Activated naive CD8-positive, alpha-beta T cell treated with anti-CD3 and anti-CD28 coated beads for 36 hours (primary cell): ENCODE measurements around the gene MTG1. TPM values are rescaled to one million over a fixed set of nuclear protein-coding genes. Genes with fewer than 3 reads are reported as not detected.

Experiments
- DNase-seq: peaks from one replicate; pipeline ENCODE4 v3.0.0; 2021
- H3K27ac Mint-ChIP-seq: one replicate; pipeline ENCODE4 v1.8.0; 2022; ENCODE audit warnings: mild to moderate bottlenecking, moderate library complexity, mixed read lengths
- H3K27me3 Mint-ChIP-seq: one replicate; pipeline ENCODE4 v1.8.0; 2022; ENCODE audit warnings: mild to moderate bottlenecking, mixed read lengths
- H3K36me3 Mint-ChIP-seq: one replicate; pipeline ENCODE4 v1.8.0; 2021; ENCODE audit warnings: mild to moderate bottlenecking, mixed read lengths
- H3K4me1 Mint-ChIP-seq: one replicate; pipeline ENCODE4 v1.8.0; 2021; ENCODE audit warnings: mixed read lengths
- H3K4me3 Mint-ChIP-seq: one replicate; pipeline ENCODE4 v1.8.0; 2022; ENCODE audit warnings: mild to moderate bottlenecking, moderate library complexity, mixed read lengths
- H3K9me3 Mint-ChIP-seq: one replicate; pipeline ENCODE4 v1.8.0; 2022; ENCODE audit warnings: mixed read lengths
- total RNA-seq, 2 experiments: library from RNA; stranded (reverse); gene quantifications; one replicate each; pipeline ENCODE4 v1.2.3, GENCODE V29; 2021

MTG1 gene
- total RNA-seq, 2 experiments from 2014 or later = 50.2 to 51.6 TPM

- H3K27ac Mint-ChIP-seq = no peak overlapping the region
- H3K4me1 Mint-ChIP-seq = no peaks in the 10 kb centered on the region
- DNase-seq = no peak
- H3K9me3 Mint-ChIP-seq = peaks cover 17% of the 10 kb centered on the region
- peaks cover 4% of the 10 kb centered on the region for H3K27me3 Mint-ChIP-seq
- no peak overlapping the region for H3K4me3 Mint-ChIP-seq
- H3K36me3 Mint-ChIP-seq = peaks cover 10% of the 10 kb centered on the region
Observed at GRCh38 chr10:133452453-133452852, 58.5 kb downstream of the MTG1 start.

GRCh38 chr10:133453516-133454203, 59.7 kb downstream of the MTG1 start, which contains the start of gene SCART1:
Gene SCART1 (plus strand): TSS chr10:133453945. CDS start chr10:133453998, 53 bp downstream.
- Mint-ChIP-seq H3K9me3 (peaks cover 7% of the 10 kb centered on the region), H3K27me3 (peaks cover under 1% of the 10 kb centered on the region), H3K27ac (no peak within 1 kb of the TSS), H3K4me1 (no peaks in the 10 kb centered on the region), H3K36me3 (peaks cover under 1% of the 10 kb centered on the region), H3K4me3 (no peak within 1 kb of the TSS)
- DNase-seq = no peak

- no peak for DNase-seq
- Mint-ChIP-seq H3K4me3 (no peak overlapping the region), H3K27me3 (no peaks in the 10 kb centered on the region)
Observed at GRCh38 chr10:133454204-133454893, 60.4 kb downstream of the MTG1 start.

GRCh38 chr10:133455196-133455595, 61.2 kb downstream of the MTG1 start:
- Mint-ChIP-seq H3K9me3 (no peaks in the 10 kb centered on the region), H3K4me1 (no peaks in the 10 kb centered on the region), H3K36me3 (no peaks in the 10 kb centered on the region), H3K27me3 (no peaks in the 10 kb centered on the region), H3K4me3 (no peak overlapping the region), H3K27ac (no peak overlapping the region)
- no peak for DNase-seq

More at GRCh38 chr10:133454204-133454893, 60.4 kb downstream of the MTG1 start:
- no peak overlapping the region for H3K27ac Mint-ChIP-seq
- no peaks in the 10 kb centered on the region for H3K36me3 Mint-ChIP-seq
- H3K4me1 Mint-ChIP-seq = no peaks in the 10 kb centered on the region
- peaks cover 2% of the 10 kb centered on the region for H3K9me3 Mint-ChIP-seq

GRCh38 chr10:133455611-133456031, 61.7 kb downstream of the MTG1 start:
- DNase-seq = no peak
- no peaks in the 10 kb centered on the region for H3K27me3 Mint-ChIP-seq
- no peak overlapping the region for H3K4me3 Mint-ChIP-seq
- no peaks in the 10 kb centered on the region for H3K9me3 Mint-ChIP-seq
- H3K4me1 Mint-ChIP-seq = no peaks in the 10 kb centered on the region
- H3K36me3 Mint-ChIP-seq = no peaks in the 10 kb centered on the region
- H3K27ac Mint-ChIP-seq = no peak overlapping the region

GRCh38 chr10:133456041-133456951, 62.3 kb downstream of the MTG1 start:
- H3K27ac Mint-ChIP-seq = no peak overlapping the region
- no peak for DNase-seq
- H3K4me3 Mint-ChIP-seq = no peak overlapping the region
- no peaks in the 10 kb centered on the region for H3K4me1 Mint-ChIP-seq
- H3K9me3 Mint-ChIP-seq = no peaks in the 10 kb centered on the region
- no peaks in the 10 kb centered on the region for H3K27me3 Mint-ChIP-seq
- no peaks in the 10 kb centered on the region for H3K36me3 Mint-ChIP-seq

- no peaks in the 10 kb centered on the region for H3K4me1 Mint-ChIP-seq
- no peak overlapping the region for H3K4me3 Mint-ChIP-seq
- no peak overlapping the region for H3K27ac Mint-ChIP-seq
- H3K9me3 Mint-ChIP-seq = no peaks in the 10 kb centered on the region
- H3K27me3 Mint-ChIP-seq = no peaks in the 10 kb centered on the region
- H3K36me3 Mint-ChIP-seq = no peaks in the 10 kb centered on the region
- no peak for DNase-seq
Observed at GRCh38 chr10:133457100-133457841, 63.3 kb downstream of the MTG1 start.

- Mint-ChIP-seq H3K4me1 (no peaks in the 10 kb centered on the region), H3K4me3 (no peak overlapping the region), H3K27ac (no peak overlapping the region), H3K9me3 (no peaks in the 10 kb centered on the region), H3K27me3 (no peaks in the 10 kb centered on the region), H3K36me3 (no peaks in the 10 kb centered on the region)
- no peak for DNase-seq
Observed at GRCh38 chr10:133458021-133458709, 64.2 kb downstream of the MTG1 start.

GRCh38 chr10:133458710-133459453, 64.9 kb downstream of the MTG1 start:
- Mint-ChIP-seq H3K27ac (no peak overlapping the region), H3K4me3 (no peak overlapping the region), H3K27me3 (no peaks in the 10 kb centered on the region), H3K4me1 (no peaks in the 10 kb centered on the region), H3K36me3 (no peaks in the 10 kb centered on the region), H3K9me3 (no peaks in the 10 kb centered on the region)
- no peak for DNase-seq

- Mint-ChIP-seq H3K27ac (no peak overlapping the region), H3K4me3 (no peak overlapping the region)
- DNase-seq = no peak
Observed at GRCh38 chr10:133459454-133460207, 65.7 kb downstream of the MTG1 start.

GRCh38 chr10:133460208-133460769, 66.3 kb downstream of the MTG1 start:
- no peaks in the 10 kb centered on the region for H3K36me3 Mint-ChIP-seq
- no peaks in the 10 kb centered on the region for H3K9me3 Mint-ChIP-seq
- H3K4me1 Mint-ChIP-seq = no peaks in the 10 kb centered on the region
- H3K4me3 Mint-ChIP-seq = no peak overlapping the region
- H3K27ac Mint-ChIP-seq = no peak overlapping the region
- H3K27me3 Mint-ChIP-seq = no peaks in the 10 kb centered on the region
- no peak for DNase-seq

More at GRCh38 chr10:133459454-133460207, 65.7 kb downstream of the MTG1 start:
- no peaks in the 10 kb centered on the region for H3K27me3 Mint-ChIP-seq
- no peaks in the 10 kb centered on the region for H3K36me3 Mint-ChIP-seq
- H3K4me1 Mint-ChIP-seq = no peaks in the 10 kb centered on the region
- H3K9me3 Mint-ChIP-seq = no peaks in the 10 kb centered on the region

GRCh38 chr10:133461027-133461426, 67.1 kb downstream of the MTG1 start:
- no peaks in the 10 kb centered on the region for H3K9me3 Mint-ChIP-seq
- H3K27ac Mint-ChIP-seq = no peak overlapping the region
- H3K36me3 Mint-ChIP-seq = no peaks in the 10 kb centered on the region
- H3K4me3 Mint-ChIP-seq = no peak overlapping the region
- H3K4me1 Mint-ChIP-seq = no peaks in the 10 kb centered on the region
- H3K27me3 Mint-ChIP-seq = no peaks in the 10 kb centered on the region
- no peak for DNase-seq

- H3K4me1 Mint-ChIP-seq = no peaks in the 10 kb centered on the region
- H3K4me3 Mint-ChIP-seq = no peak overlapping the region
- no peak overlapping the region for H3K27ac Mint-ChIP-seq
- no peaks in the 10 kb centered on the region for H3K9me3 Mint-ChIP-seq
- no peak for DNase-seq
- H3K27me3 Mint-ChIP-seq = no peaks in the 10 kb centered on the region
- H3K36me3 Mint-ChIP-seq = no peaks in the 10 kb centered on the region
Observed at GRCh38 chr10:133461841-133462240, 67.9 kb downstream of the MTG1 start.
